PC-3 (cell line): ENCODE results near the gene YPEL2. TPM values are rescaled to one million over a fixed set of nuclear protein-coding genes. Genes with fewer than 3 reads are reported as not detected.

Experiments used
- ATAC-seq: fragments of 200-7000 bp; cut with Tn5 transposase; 2 replicates; pipeline ENCODE4 v1.9.1; 2020; ENCODE audit warnings: mild to moderate bottlenecking, moderate library complexity
- BruUV-seq: library from RNA; stranded (reverse); fragments of 400-500 nt; replicated peaks from 2 replicates; lab custom pipeline; 2021; lab: Mats Ljungman, UMichigan
- CTCF ChIA-PET: fragments of 300-600 bp; sonication (Branson Sonifier 250); formaldehyde crosslinking; loops from one replicate; lab custom pipeline; 2022; ENCODE audit warnings: antibody characterized with exemption; lab: Charles Lee
- POLR2A ChIA-PET: fragments of 300-600 bp; sonication (Branson Sonifier 250); formaldehyde crosslinking; loops from one replicate; lab custom pipeline; 2022; ENCODE audit warnings: antibody characterized with exemption; ENCODE audit not compliant: unreplicated experiment; lab: Charles Lee
- DNase-seq: peaks from one replicate; pipeline ENCODE4 v3.0.0-alpha.2; 2015
- H2AFZ ChIP-seq: fragments of 300-600 bp; sonication (generic); 2 replicates; pipeline ENCODE4 v1.6.0; 2016; ENCODE audit warnings: antibody characterized with exemption, low read length
- H3F3A ChIP-seq: fragments of 300-600 bp; sonication (generic); one replicate; pipeline ENCODE4 v1.6.0; 2017; ENCODE audit warnings: antibody characterized with exemption, low read length, control low read depth, mild to moderate bottlenecking; ENCODE audit not compliant: unreplicated experiment
- H3K27ac ChIP-seq: fragments of 300-600 bp; sonication (generic); 2 replicates; pipeline ENCODE4 v1.5.1; 2016; ENCODE audit warnings: mild to moderate bottlenecking, low read length
- H3K27me3 ChIP-seq: fragments of 300-600 bp; sonication (generic); 2 replicates; pipeline ENCODE4 v1.6.1; 2016; ENCODE audit warnings: low read length, mixed read lengths
- H3K36me3 ChIP-seq: fragments of 300-600 bp; sonication (generic); 2 replicates; pipeline ENCODE4 v1.6.1; 2016; ENCODE audit warnings: low read depth, mixed run types, low read length, mixed read lengths
- H3K4me1 ChIP-seq: fragments of 300-600 bp; sonication (generic); 2 replicates; pipeline ENCODE4 v1.5.1; 2016; ENCODE audit warnings: low read length; ENCODE audit not compliant: insufficient read depth
- H3K4me2 ChIP-seq: fragments of 300-600 bp; sonication (generic); 2 replicates; pipeline ENCODE4 v1.6.0; 2016; ENCODE audit warnings: low read length
- H3K4me3 ChIP-seq: fragments of 300-600 bp; sonication (generic); 2 replicates; pipeline ENCODE4 v1.5.1; 2016; ENCODE audit warnings: mild to moderate bottlenecking, low read length, mixed read lengths
- H3K79me2 ChIP-seq: fragments of 300-600 bp; sonication (generic); 2 replicates; pipeline ENCODE4 v1.6.1; 2017; ENCODE audit warnings: low read length, mixed read lengths
- H3K9ac ChIP-seq: fragments of 300-600 bp; sonication (generic); 2 replicates; pipeline ENCODE4 v1.6.0; 2016; ENCODE audit warnings: mild to moderate bottlenecking, low read length
- H3K9me2 ChIP-seq: fragments of 300-600 bp; sonication (generic); replicated peaks from 2 replicates; pipeline ENCODE4 v1.6.1; 2016; ENCODE audit warnings: mixed run types, low read length, mixed read lengths
- H3K9me3 ChIP-seq: fragments of 300-600 bp; sonication (generic); 2 replicates; pipeline ENCODE4 v1.6.1; 2016; ENCODE audit warnings: low read length, mixed read lengths
- H4K20me1 ChIP-seq: fragments of 300-600 bp; sonication (generic); 2 replicates; pipeline ENCODE4 v1.6.1; 2016; ENCODE audit warnings: low read length, mixed read lengths
- EZH2 ChIP-seq: fragments of 300-600 bp; sonication (generic); IDR thresholded peaks from one replicate; pipeline ENCODE4 v1.6.1; 2017; ENCODE audit warnings: antibody characterized with exemption, mild to moderate bottlenecking, low read length; ENCODE audit not compliant: unreplicated experiment
- EZH2phosphoT487 ChIP-seq: fragments of 300-600 bp; sonication (generic); IDR thresholded peaks from 2 replicates; pipeline ENCODE4 v1.6.1; 2018; ENCODE audit warnings: mild to moderate bottlenecking, antibody characterized with exemption, low read length, borderline replicate concordance
- intact Hi-C: fragments of 100-400 bp; cut with micrococcal nuclease; formaldehyde crosslinking; loops from 2 replicates; pipeline ENCODE4 v1.9.0; 2023
- total RNA-seq: library from RNA; depleted of rRNA; stranded (reverse); fragments of >200 nt; gene quantifications from 2 replicates; pipeline ENCODE4 v1.2.3, GENCODE V29; 2014
- TF ChIP-seq, protein P1 (sequence below): fragments of 300-600 bp; sonication (generic); conservative IDR thresholded peaks from 2 replicates; pipeline ENCODE4 v1.5.1; 2017; ENCODE audit warnings: antibody characterized with exemption, low read depth, mild to moderate bottlenecking, low read length

YPEL2 gene
- total RNA-seq, 1 experiment from 2014 or later = 0.47 TPM

GRCh38 chr17:59432657-59433056 is 101.2 kb downstream of the YPEL2 start:
- DNase-seq (no peak), ATAC-seq (no peak)
- Histone ChIP-seq H3K9me3 (no peaks in the 10 kb centered on the region), H3F3A (peaks cover 3% of the 10 kb centered on the region), H3K27ac (no peak overlapping the region), H3K4me2 (no peak overlapping the region), H3K9me2 (no peaks in the 10 kb centered on the region), H3K79me2 (no peaks in the 10 kb centered on the region), H2AFZ (no peak overlapping the region), H3K9ac (no peak overlapping the region), H3K27me3 (no peaks in the 10 kb centered on the region), H3K4me3 (no peak overlapping the region), H3K4me1 (peaks cover 16% of the 10 kb centered on the region), H4K20me1 (no peaks in the 10 kb centered on the region), H3K36me3 (no peaks in the 10 kb centered on the region)
- TF ChIP-seq, protein P1, sequence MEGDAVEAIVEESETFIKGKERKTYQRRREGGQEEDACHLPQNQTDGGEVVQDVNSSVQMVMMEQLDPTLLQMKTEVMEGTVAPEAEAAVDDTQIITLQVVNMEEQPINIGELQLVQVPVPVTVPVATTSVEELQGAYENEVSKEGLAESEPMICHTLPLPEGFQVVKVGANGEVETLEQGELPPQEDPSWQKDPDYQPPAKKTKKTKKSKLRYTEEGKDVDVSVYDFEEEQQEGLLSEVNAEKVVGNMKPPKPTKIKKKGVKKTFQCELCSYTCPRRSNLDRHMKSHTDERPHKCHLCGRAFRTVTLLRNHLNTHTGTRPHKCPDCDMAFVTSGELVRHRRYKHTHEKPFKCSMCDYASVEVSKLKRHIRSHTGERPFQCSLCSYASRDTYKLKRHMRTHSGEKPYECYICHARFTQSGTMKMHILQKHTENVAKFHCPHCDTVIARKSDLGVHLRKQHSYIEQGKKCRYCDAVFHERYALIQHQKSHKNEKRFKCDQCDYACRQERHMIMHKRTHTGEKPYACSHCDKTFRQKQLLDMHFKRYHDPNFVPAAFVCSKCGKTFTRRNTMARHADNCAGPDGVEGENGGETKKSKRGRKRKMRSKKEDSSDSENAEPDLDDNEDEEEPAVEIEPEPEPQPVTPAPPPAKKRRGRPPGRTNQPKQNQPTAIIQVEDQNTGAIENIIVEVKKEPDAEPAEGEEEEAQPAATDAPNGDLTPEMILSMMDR = no peak
- no peak for TF ChIP-seq EZH2
- no peak for TF ChIP-seq EZH2phosphoT487
- CTCF ChIA-PET = interaction anchor here (0.6 kb wide), 1 partner anchor 118 kb away, joined by 5 read pairs; no protein-coding TSS in a partner anchor
- POLR2A ChIA-PET = interaction anchor here (0.6 kb wide), 1 partner anchor 70 kb away, joined by 4 read pairs; no protein-coding TSS in a partner anchor
- BruUV-seq = no TSS peak
- intact Hi-C loops = no loop called here

GRCh38 chr17:59433586-59433985 is 102.1 kb downstream of the YPEL2 start:
- ChIA-PET POLR2A (no interaction called here), CTCF (no interaction called here)
- H3K9me3 ChIP-seq = no peaks in the 10 kb centered on the region
- no peaks in the 10 kb centered on the region for H3K27me3 ChIP-seq
- TF ChIP-seq EZH2 (no peak), EZH2phosphoT487 (no peak)
- TF ChIP-seq, protein P1 = no peak
- intact Hi-C loops = no loop called here
- no TSS peak for BruUV-seq
- peaks cover 3% of the 10 kb centered on the region for H3F3A ChIP-seq
- no peak for ATAC-seq
- peaks cover 15% of the 10 kb centered on the region for H3K4me1 ChIP-seq
- no peaks in the 10 kb centered on the region for H3K79me2 ChIP-seq
- no peak overlapping the region for H3K27ac ChIP-seq
- H3K36me3 ChIP-seq = no peaks in the 10 kb centered on the region
- H3K9me2 ChIP-seq = no peaks in the 10 kb centered on the region
- no peak overlapping the region for H2AFZ ChIP-seq
- DNase-seq = no peak
- no peaks in the 10 kb centered on the region for H4K20me1 ChIP-seq
- no peak overlapping the region for H3K9ac ChIP-seq
- H3K4me2 ChIP-seq = no peak overlapping the region
- no peak overlapping the region for H3K4me3 ChIP-seq

DNA sequence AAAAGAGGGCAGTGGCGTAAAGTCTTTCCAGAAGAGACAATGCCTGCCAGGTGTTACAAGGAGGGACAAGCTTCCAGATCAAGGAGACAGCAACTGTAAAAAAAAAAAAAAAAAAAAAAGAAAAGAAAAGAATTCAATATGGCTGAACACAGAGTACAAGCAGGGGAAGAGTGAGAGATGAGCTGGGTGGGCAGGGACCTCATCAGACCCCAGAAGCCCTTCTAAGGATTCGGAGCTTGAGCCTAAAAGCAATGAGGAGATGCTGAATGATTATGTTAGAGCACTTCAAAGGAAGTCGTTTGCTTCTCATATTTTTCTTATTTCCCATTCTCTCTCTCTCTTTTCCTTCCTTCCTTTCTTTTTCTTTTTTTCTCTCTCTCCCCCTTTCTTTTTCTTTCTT is 103.0 kb downstream of the YPEL2 start:
- no peak overlapping the region for H3K9ac ChIP-seq
- H2AFZ ChIP-seq = no peak overlapping the region
- DNase-seq = no peak
- no peaks in the 10 kb centered on the region for H3K79me2 ChIP-seq
- TF ChIP-seq EZH2 (no peak), EZH2phosphoT487 (no peak)
- TF ChIP-seq, protein P1 = no peak
- H4K20me1 ChIP-seq = no peaks in the 10 kb centered on the region
- no peaks in the 10 kb centered on the region for H3K36me3 ChIP-seq
- H3F3A ChIP-seq = peaks cover 3% of the 10 kb centered on the region
- no peak overlapping the region for H3K4me2 ChIP-seq
- H3K9me2 ChIP-seq = no peaks in the 10 kb centered on the region
- no peak for ATAC-seq
- H3K27me3 ChIP-seq = no peaks in the 10 kb centered on the region
- BruUV-seq = no TSS peak
- CTCF ChIA-PET = no interaction called here
- POLR2A ChIA-PET = no interaction called here
- intact Hi-C loops = no loop called here
- H3K4me1 ChIP-seq = peaks cover 15% of the 10 kb centered on the region
- H3K4me3 ChIP-seq = no peak overlapping the region
- H3K27ac ChIP-seq = no peak overlapping the region
- H3K9me3 ChIP-seq = no peaks in the 10 kb centered on the region
